ENCODE results near the gene TSPAN18.

TSPAN18 gene

DNA sequence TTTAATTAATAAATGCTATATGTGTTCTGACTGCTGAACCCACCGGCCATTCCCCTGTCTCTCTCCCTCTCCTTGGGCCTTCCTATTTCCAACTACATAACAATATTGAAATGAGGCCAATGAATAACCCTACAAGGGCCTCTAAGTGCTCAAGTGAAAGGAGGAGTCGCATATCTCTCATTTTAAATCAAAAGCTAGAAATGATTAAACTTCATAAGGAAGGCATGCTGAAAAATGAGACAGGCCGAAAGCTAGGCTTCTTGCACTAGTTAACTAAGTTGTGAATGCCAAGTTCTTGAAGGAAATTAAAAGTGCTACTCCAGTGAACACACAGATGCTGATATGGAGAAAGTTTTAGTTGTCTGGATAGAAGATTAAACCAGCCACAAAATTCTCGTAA is 109.2 kb downstream of the TSPAN18 start:
- CTCF ChIA-PET = interaction anchor here (0.6 kb wide), 1 partner anchor 58 kb away, joined by 3 read pairs; no protein-coding TSS in a partner anchor
- Mint-ChIP-seq H3K9me3 (peaks cover 2% of the 10 kb centered on the region), H3K36me3 (no peaks in the 10 kb centered on the region)

GRCh38 chr11:44837661-44838060 is 110.9 kb downstream of the TSPAN18 start:
- DNase-seq = no peak
- CTCF ChIA-PET = no interaction called here
- Mint-ChIP-seq H3K4me1 (no peaks in the 10 kb centered on the region), H3K27me3 (peaks cover 3% of the 10 kb centered on the region), H3K9me3 (peaks cover 8% of the 10 kb centered on the region), H3K27ac (no peak overlapping the region), H3K36me3 (no peaks in the 10 kb centered on the region), H3K4me3 (no peak overlapping the region)

More for the DNA sequence above, 109.2 kb downstream of the TSPAN18 start:
- no peak for DNase-seq
- Mint-ChIP-seq H3K27me3 (peaks cover 3% of the 10 kb centered on the region), H3K27ac (no peak overlapping the region), H3K4me1 (no peaks in the 10 kb centered on the region), H3K4me3 (no peak overlapping the region)

- Mint-ChIP-seq H3K27me3 (peaks cover 3% of the 10 kb centered on the region), H3K4me3 (no peak overlapping the region), H3K9me3 (peaks cover 20% of the 10 kb centered on the region), H3K27ac (no peak overlapping the region), H3K36me3 (peaks cover 7% of the 10 kb centered on the region), H3K4me1 (no peaks in the 10 kb centered on the region)
- DNase-seq = no peak
- CTCF ChIA-PET = no interaction called here
These were observed 112.8 kb downstream of the TSPAN18 start for GRCh38 chr11:44839458-44840084.

DNA sequence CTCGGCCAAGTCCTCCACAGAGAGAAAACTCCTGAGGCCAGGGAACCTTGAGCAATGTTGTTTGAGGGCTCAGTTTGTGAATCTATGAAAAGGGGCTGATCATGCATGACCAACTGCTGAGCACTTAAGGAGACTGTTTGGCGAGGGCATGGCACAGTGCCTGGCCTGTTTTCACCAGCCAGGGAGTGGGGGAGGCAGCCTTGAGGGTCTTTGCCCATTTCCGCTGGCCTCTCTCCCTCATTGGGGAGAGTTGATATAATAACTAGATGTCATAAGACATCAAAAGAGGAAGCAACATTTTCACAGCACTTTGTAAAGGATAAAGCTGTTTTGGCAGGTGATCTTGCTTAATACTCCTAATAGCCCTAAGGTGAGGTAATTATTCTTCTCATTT is 113.3 kb downstream of the TSPAN18 start:
- Mint-ChIP-seq H3K27ac (no peak overlapping the region), H3K9me3 (peaks cover 22% of the 10 kb centered on the region), H3K36me3 (peaks cover 9% of the 10 kb centered on the region), H3K4me3 (no peak overlapping the region), H3K27me3 (peaks cover 3% of the 10 kb centered on the region), H3K4me1 (no peaks in the 10 kb centered on the region)
- no peak for DNase-seq
- CTCF ChIA-PET = no interaction called here

- Mint-ChIP-seq H3K27me3 (peaks cover 3% of the 10 kb centered on the region), H3K4me3 (no peak overlapping the region), H3K27ac (no peak overlapping the region), H3K9me3 (peaks cover 22% of the 10 kb centered on the region), H3K4me1 (no peaks in the 10 kb centered on the region), H3K36me3 (peaks cover 9% of the 10 kb centered on the region)
- no peak for DNase-seq
- CTCF ChIA-PET = no interaction called here
These were observed 113.9 kb downstream of the TSPAN18 start for GRCh38 chr11:44840521-44841251.

DNA sequence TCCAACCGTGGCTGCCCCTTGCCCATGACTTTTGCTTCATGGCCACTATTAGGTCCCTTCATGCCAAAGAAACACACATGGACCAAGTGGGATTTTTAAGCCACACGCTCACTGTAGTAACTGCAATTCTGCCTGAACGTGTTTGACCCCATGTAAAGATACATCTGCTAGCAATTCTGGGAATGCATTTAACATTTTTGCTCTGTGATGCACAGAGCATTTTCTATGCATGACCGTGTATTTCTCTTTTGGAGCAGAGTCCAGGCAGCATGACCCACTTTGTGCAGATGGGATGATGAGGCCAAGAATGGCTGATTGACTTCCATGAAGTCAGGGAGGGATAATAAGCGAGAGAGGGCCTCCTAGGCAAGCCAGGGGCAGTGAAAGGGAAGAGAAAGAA is 115.5 kb downstream of the TSPAN18 start:
- Mint-ChIP-seq H3K27ac (no peak overlapping the region), H3K4me3 (no peak overlapping the region), H3K36me3 (peaks cover 15% of the 10 kb centered on the region), H3K9me3 (peaks cover 31% of the 10 kb centered on the region), H3K4me1 (no peaks in the 10 kb centered on the region), H3K27me3 (peaks cover 3% of the 10 kb centered on the region)
- no peak for DNase-seq
- CTCF ChIA-PET = no interaction called here

GRCh38 chr11:44846852-44847251 is 120.1 kb downstream of the TSPAN18 start:
- Mint-ChIP-seq H3K36me3 (peaks cover 17% of the 10 kb centered on the region), H3K27me3 (no peaks in the 10 kb centered on the region), H3K9me3 (peaks cover 29% of the 10 kb centered on the region), H3K27ac (no peak overlapping the region), H3K4me3 (no peak overlapping the region), H3K4me1 (no peaks in the 10 kb centered on the region)
- CTCF ChIA-PET = no interaction called here
- no peak for DNase-seq

GRCh38 chr11:44847316-44847715 is 120.6 kb downstream of the TSPAN18 start:
- Mint-ChIP-seq H3K27ac (no peak overlapping the region), H3K4me3 (no peak overlapping the region), H3K36me3 (peaks cover 17% of the 10 kb centered on the region), H3K9me3 (peaks cover 28% of the 10 kb centered on the region), H3K4me1 (no peaks in the 10 kb centered on the region), H3K27me3 (no peaks in the 10 kb centered on the region)
- no peak for DNase-seq
- CTCF ChIA-PET = interaction anchor here (1.2 kb wide), 1 partner anchor 10 kb away, joined by 3 read pairs; no protein-coding TSS in a partner anchor

GRCh38 chr11:44848203-44848962 is 121.6 kb downstream of the TSPAN18 start:
- no peak overlapping the region for H3K27ac Mint-ChIP-seq
- H3K4me1 Mint-ChIP-seq = no peaks in the 10 kb centered on the region
- CTCF ChIA-PET = interaction anchor here (1.2 kb wide), 1 partner anchor 9 kb away, joined by 3 read pairs; no protein-coding TSS in a partner anchor
- H3K4me3 Mint-ChIP-seq = no peak overlapping the region
- no peaks in the 10 kb centered on the region for H3K27me3 Mint-ChIP-seq
- peaks cover 20% of the 10 kb centered on the region for H3K9me3 Mint-ChIP-seq
- peaks cover 14% of the 10 kb centered on the region for H3K36me3 Mint-ChIP-seq
- no peak for DNase-seq

DNA sequence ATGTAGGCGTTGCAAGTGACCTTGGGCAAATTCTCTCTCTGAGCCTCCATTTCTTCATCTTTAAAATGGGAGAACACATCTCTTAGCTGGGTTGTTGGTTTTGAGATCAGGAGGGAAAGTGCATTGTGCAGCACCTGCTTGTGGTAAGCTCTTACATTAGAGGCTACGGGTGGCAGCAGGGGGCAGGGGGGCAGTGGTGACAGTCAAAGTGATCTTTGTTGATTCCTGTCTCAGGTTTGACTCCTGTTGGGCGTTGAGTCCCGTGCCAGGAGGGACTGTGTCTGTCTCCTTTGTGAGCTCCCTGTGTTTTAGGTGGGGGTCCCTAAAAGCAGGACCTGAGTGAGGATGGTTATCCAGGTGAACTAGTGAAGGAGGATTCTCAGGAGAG is 122.2 kb downstream of the TSPAN18 start:
- DNase-seq = no peak
- Mint-ChIP-seq H3K36me3 (peaks cover 14% of the 10 kb centered on the region), H3K27ac (no peak overlapping the region), H3K9me3 (peaks cover 18% of the 10 kb centered on the region), H3K27me3 (no peaks in the 10 kb centered on the region), H3K4me3 (no peak overlapping the region), H3K4me1 (no peaks in the 10 kb centered on the region)
- CTCF ChIA-PET = no interaction called here

DNA sequence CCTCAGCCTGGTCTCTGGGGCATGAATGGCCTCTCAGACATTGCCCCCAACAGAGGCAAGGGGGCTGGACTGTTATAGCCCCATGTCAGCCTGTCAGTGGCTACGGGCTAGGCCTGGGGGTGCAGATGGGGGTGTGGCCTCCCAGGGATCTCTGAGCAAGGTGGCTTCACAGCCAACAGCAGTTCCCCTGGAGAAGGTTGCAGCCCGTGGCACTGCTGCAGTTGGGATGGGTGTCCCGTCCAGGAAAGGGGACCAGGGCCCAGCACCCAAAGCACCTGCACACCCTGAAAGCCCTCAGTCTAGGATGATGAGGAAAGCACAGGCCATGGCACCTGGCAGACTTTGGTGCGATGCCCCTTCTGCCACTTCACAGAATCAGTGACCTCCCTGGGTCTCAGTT is 122.7 kb downstream of the TSPAN18 start:
- Mint-ChIP-seq H3K4me3 (no peak overlapping the region), H3K4me1 (no peaks in the 10 kb centered on the region), H3K27ac (no peak overlapping the region), H3K36me3 (peaks cover 11% of the 10 kb centered on the region), H3K27me3 (no peaks in the 10 kb centered on the region), H3K9me3 (peaks cover 15% of the 10 kb centered on the region)
- DNase-seq = no peak
- CTCF ChIA-PET = no interaction called here

GRCh38 chr11:44849922-44850321 is 123.2 kb downstream of the TSPAN18 start:
- CTCF ChIA-PET = no interaction called here
- Mint-ChIP-seq H3K9me3 (peaks cover 12% of the 10 kb centered on the region), H3K27ac (no peak overlapping the region), H3K27me3 (no peaks in the 10 kb centered on the region), H3K4me3 (no peak overlapping the region), H3K36me3 (peaks cover 8% of the 10 kb centered on the region), H3K4me1 (no peaks in the 10 kb centered on the region)
- DNase-seq = no peak

DNA sequence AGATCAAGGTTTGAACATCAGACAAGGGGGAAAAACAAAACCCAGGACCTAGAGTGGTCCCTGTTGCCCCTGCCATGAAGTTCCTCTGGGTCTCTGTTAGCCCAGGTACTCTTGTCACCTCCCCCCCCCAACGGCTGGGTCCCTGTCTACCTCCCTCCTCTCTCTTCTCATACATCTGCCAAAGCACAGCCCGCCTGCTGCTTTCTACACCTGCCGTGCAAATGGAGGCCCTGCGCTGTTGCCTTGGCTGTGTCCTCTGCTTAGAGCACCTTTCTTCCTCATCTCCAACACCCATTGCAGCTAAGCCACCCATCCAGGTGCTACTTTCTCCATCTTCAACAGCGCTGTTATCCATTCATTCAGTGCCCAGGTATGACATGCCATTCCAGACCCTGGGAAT is 124.7 kb downstream of the TSPAN18 start:
- peaks cover 11% of the 10 kb centered on the region for H3K9me3 Mint-ChIP-seq
- H3K27ac Mint-ChIP-seq = no peak overlapping the region
- H3K4me1 Mint-ChIP-seq = no peaks in the 10 kb centered on the region
- CTCF ChIA-PET = no interaction called here
- no peak overlapping the region for H3K4me3 Mint-ChIP-seq
- peaks cover 9% of the 10 kb centered on the region for H3K36me3 Mint-ChIP-seq
- DNase-seq = no peak
- H3K27me3 Mint-ChIP-seq = no peaks in the 10 kb centered on the region

DNA sequence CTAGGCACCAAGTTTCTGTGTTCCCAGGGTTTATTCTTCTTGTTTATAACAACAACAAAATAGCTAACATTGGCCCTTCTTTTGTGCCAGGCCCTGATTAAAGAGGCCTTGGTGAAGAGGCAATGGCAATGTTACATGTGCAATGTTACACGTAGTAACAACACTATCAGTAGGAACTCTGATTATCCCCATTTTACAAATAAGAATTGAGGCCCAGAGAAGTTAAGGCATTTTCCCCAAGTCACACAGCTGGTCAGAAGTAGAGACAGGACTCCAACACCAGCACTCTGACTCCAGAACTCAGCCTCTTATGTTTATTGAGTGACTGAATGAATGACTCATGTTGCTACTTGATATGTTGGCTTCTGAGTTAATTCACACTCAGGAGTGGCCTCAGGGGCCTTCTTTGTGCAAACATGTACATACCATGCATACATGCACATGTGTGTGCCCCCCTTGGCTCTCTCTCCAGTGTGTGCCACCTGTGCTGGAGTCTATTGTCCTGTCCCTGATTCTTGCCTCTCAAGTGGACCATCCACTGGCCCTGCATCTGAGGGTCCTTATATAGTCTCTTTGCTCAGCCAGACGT is 125.5 kb downstream of the TSPAN18 start:
- CTCF ChIA-PET = no interaction called here
- H3K4me3 Mint-ChIP-seq = no peak overlapping the region
- peaks cover 3% of the 10 kb centered on the region for H3K36me3 Mint-ChIP-seq
- peaks cover 3% of the 10 kb centered on the region for H3K9me3 Mint-ChIP-seq
- no peak overlapping the region for H3K27ac Mint-ChIP-seq
- H3K27me3 Mint-ChIP-seq = peaks cover 3% of the 10 kb centered on the region
- no peaks in the 10 kb centered on the region for H3K4me1 Mint-ChIP-seq
- DNase-seq = no peak
